ENCODE results near the gene BTBD19. TPM values are rescaled to one million over a fixed set of nuclear protein-coding genes. Genes with fewer than 3 reads are reported as not detected.

The BTBD19 gene
- total RNA-seq, 1 donor from 2014 or later, result 5.9 TPM

- peak; percentile 3 for DNase-seq
These were observed 10.9 kb downstream of the BTBD19 start for GRCh38 chr1:44819196-44819607.

GRCh38 chr1:44819608-44820327, 11.4 kb downstream of the BTBD19 start:
- DNase-seq, result peak; percentile 73
- Mint-ChIP-seq H3K9me3 (ENCODE audit: unreplicated experiment) (peaks cover 15% of the 10 kb centered on the region), H3K27ac (ENCODE audit: unreplicated experiment) (peak overlapping the region; percentile 100), H3K4me1 (ENCODE audit: low read depth, unreplicated experiment) (peaks cover 6% of the 10 kb centered on the region), H3K36me3 (ENCODE audit: unreplicated experiment) (peaks cover 5% of the 10 kb centered on the region), H3K4me3 (ENCODE audit: unreplicated experiment) (peak overlapping the region; percentile 89), H3K27me3 (ENCODE audit: unreplicated experiment) (peaks cover 8% of the 10 kb centered on the region)
- TF ChIP-seq CTCF (IDR thresholded peaks at IDR 0.05; ENCODE audit: partially characterized antibody, unreplicated experiment), result no peak

More at GRCh38 chr1:44819196-44819607, 10.9 kb downstream of the BTBD19 start:
- Mint-ChIP-seq H3K36me3 (ENCODE audit: unreplicated experiment) (peaks cover 5% of the 10 kb centered on the region), H3K4me1 (ENCODE audit: low read depth, unreplicated experiment) (peaks cover 6% of the 10 kb centered on the region), H3K4me3 (ENCODE audit: unreplicated experiment) (peak overlapping the region; percentile 89), H3K27ac (ENCODE audit: unreplicated experiment) (peak overlapping the region; percentile 100), H3K27me3 (ENCODE audit: unreplicated experiment) (peaks cover 8% of the 10 kb centered on the region), H3K9me3 (ENCODE audit: unreplicated experiment) (peaks cover 15% of the 10 kb centered on the region)
- TF ChIP-seq CTCF (IDR thresholded peaks at IDR 0.05; ENCODE audit: partially characterized antibody, unreplicated experiment), result no peak

- H3K9me3 Mint-ChIP-seq (ENCODE audit: unreplicated experiment), result peaks cover 13% of the 10 kb centered on the region
- peak overlapping the region; percentile 89 for H3K4me3 Mint-ChIP-seq (ENCODE audit: unreplicated experiment)
- peaks cover 3% of the 10 kb centered on the region for H3K4me1 Mint-ChIP-seq (ENCODE audit: low read depth, unreplicated experiment)
- no peaks in the 10 kb centered on the region for H3K36me3 Mint-ChIP-seq (ENCODE audit: unreplicated experiment)
- TF ChIP-seq CTCF (IDR thresholded peaks at IDR 0.05; ENCODE audit: partially characterized antibody, unreplicated experiment), result no peak
- H3K27me3 Mint-ChIP-seq (ENCODE audit: unreplicated experiment), result peaks cover 8% of the 10 kb centered on the region
- peak; percentile 14 for DNase-seq
- H3K27ac Mint-ChIP-seq (ENCODE audit: unreplicated experiment), result peak overlapping the region; percentile 100
These were observed 12.3 kb downstream of the BTBD19 start for GRCh38 chr1:44820328-44821239.

- Mint-ChIP-seq H3K9me3 (ENCODE audit: unreplicated experiment) (peaks cover 13% of the 10 kb centered on the region), H3K4me3 (ENCODE audit: unreplicated experiment) (peak overlapping the region; percentile 89), H3K36me3 (ENCODE audit: unreplicated experiment) (no peaks in the 10 kb centered on the region), H3K27ac (ENCODE audit: unreplicated experiment) (peak overlapping the region; percentile 49), H3K27me3 (ENCODE audit: unreplicated experiment) (peaks cover 8% of the 10 kb centered on the region), H3K4me1 (ENCODE audit: low read depth, unreplicated experiment) (peaks cover 3% of the 10 kb centered on the region)
- DNase-seq, result peak; percentile 6
- TF ChIP-seq CTCF (IDR thresholded peaks at IDR 0.05; ENCODE audit: partially characterized antibody, unreplicated experiment), result no peak
These were observed 13.0 kb downstream of the BTBD19 start for GRCh38 chr1:44821240-44821715.

Data from glutamatergic neuron (in vitro differentiated cells).